ENCODE results near the gene PAK5.

PAK5 gene

DNA sequence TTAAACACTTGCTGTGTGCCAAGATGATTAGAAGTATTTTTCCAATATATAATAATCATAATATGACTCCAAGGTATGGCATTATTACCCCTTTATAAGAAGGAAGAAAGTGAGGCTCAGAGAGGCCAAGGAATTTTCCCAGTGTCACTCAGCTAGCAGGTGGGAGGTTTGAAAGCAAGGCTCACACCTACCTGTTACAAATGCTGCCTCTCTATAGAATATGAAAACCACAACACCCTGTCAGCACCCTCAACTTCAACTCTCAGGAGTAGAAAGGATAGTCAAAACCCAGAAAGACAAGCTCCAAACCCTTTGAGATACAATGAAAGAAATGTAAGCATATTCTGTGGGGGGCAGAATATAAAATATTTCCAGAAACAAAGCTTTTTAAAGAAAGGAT lies 247.8 kb downstream of the PAK5 start:
- no peaks in the 10 kb centered on the region for H3K4me1 ChIP-seq
- H3K9me3 ChIP-seq, result no peaks in the 10 kb centered on the region
- DNase-seq (ENCODE audit: low spot score in 2 of 2), result no peak
- in situ Hi-C loops (cut with MboI; ENCODE audit: low sequenced_read_pairs), result no loop called here
- H3K27me3 ChIP-seq (ENCODE audit: low read depth), result peaks cover 14% of the 10 kb centered on the region
- H3K4me3 ChIP-seq, result no peak overlapping the region
- no peaks in the 10 kb centered on the region for H3K36me3 ChIP-seq (replicated peaks)

DNA sequence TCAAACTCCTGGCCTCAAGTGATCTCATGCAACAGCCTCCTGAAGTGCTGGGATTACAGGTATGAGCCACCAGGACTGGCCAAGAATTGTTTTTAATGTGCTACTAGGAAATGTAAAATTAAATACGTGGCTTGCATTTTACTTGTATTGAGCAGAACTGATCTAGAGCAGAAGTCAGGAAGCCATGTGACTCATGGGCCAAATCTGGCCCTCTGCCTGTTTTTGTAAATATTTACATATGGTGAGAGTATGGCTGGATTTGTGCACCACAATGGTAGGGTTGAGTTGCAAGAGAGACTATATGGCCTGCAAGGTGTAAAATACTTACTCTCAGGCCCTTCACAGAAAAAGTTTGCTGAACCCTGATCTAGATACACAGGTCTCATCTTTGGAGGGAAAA lies 248.7 kb downstream of the PAK5 start:
- Histone ChIP-seq H3K9me3 (no peaks in the 10 kb centered on the region), H3K4me1 (no peaks in the 10 kb centered on the region), H3K36me3 (replicated peaks) (no peaks in the 10 kb centered on the region), H3K27me3 (ENCODE audit: low read depth) (peaks cover 14% of the 10 kb centered on the region), H3K4me3 (no peak overlapping the region)
- no peak for DNase-seq (ENCODE audit: low spot score in 2 of 2)
- in situ Hi-C loops (cut with MboI; ENCODE audit: low sequenced_read_pairs), result no loop called here

DNA sequence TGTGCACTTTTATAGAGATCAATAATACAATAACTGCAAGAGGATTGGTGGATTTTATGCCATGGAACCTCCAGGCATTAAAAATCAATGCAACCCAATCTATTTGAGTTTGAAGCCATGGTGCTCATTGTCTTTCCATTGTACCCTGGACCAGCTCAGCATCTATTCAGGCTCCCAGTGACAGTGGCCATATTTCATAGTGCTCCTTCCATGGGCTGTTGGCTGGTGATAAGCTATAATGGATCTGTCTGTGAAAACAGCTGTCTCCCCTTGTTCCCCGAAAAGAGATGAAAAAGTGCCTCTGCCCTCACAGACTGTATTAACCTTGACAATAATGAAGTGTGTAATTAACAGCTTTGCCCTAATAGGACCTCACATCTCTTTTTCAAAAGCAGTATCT lies 250.2 kb downstream of the PAK5 start:
- Histone ChIP-seq H3K36me3 (replicated peaks) (no peaks in the 10 kb centered on the region), H3K9me3 (no peaks in the 10 kb centered on the region), H3K4me1 (no peaks in the 10 kb centered on the region), H3K4me3 (no peak overlapping the region), H3K27me3 (ENCODE audit: low read depth) (peaks cover 14% of the 10 kb centered on the region)
- DNase-seq (ENCODE audit: low spot score in 2 of 2), result no peak
- in situ Hi-C loops (cut with MboI; ENCODE audit: low sequenced_read_pairs), result no loop called here

DNA sequence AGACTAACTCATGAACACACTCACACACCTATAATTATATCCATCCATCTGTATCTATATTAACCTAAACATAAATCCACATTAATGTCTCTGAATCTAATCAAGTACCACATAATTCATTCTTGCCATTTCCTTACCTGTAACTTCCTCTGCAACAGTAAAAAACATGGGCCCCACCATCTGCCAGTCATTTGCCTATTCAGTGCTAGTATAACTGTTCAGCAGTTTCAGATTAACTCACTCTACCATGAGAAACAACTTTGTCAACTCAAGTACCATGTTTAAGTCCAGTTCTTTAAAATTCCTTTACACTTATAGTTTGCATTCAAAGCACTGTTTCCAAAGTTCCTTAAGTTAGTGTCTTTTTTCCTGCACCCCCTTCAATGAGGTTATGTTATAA lies 255.7 kb downstream of the PAK5 start:
- Histone ChIP-seq H3K27me3 (ENCODE audit: low read depth) (peaks cover 16% of the 10 kb centered on the region), H3K4me3 (no peak overlapping the region), H3K36me3 (replicated peaks) (no peaks in the 10 kb centered on the region), H3K4me1 (no peaks in the 10 kb centered on the region), H3K9me3 (no peaks in the 10 kb centered on the region)
- in situ Hi-C loops (cut with MboI; ENCODE audit: low sequenced_read_pairs), result no loop called here
- no peak for DNase-seq (ENCODE audit: low spot score in 2 of 2)

DNA sequence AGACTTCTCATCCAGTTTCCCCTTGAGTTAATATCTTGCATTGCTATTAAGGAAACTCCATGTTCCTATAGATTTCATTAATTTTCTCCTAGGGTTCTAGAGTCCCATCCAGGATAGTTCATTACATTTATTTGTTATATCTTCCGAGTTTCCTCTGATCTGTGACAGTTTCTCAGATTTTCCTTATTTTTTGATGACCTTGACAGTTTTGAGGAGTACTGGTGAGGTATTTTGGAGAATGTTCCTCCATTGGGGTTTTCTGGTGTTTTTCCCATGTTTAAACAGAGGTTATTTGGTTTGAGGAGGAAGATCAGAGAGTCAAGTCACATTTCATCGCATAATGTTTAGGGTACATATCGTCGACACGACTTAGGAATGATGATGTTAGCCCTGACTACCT lies 256.7 kb downstream of the PAK5 start:
- peaks cover 14% of the 10 kb centered on the region for H3K27me3 ChIP-seq (ENCODE audit: low read depth)
- no peak overlapping the region for H3K4me3 ChIP-seq
- in situ Hi-C loops (cut with MboI; ENCODE audit: low sequenced_read_pairs), result no loop called here
- no peak for DNase-seq (ENCODE audit: low spot score in 2 of 2)
- no peaks in the 10 kb centered on the region for H3K4me1 ChIP-seq
- no peaks in the 10 kb centered on the region for H3K9me3 ChIP-seq
- no peaks in the 10 kb centered on the region for H3K36me3 ChIP-seq (replicated peaks)

DNA sequence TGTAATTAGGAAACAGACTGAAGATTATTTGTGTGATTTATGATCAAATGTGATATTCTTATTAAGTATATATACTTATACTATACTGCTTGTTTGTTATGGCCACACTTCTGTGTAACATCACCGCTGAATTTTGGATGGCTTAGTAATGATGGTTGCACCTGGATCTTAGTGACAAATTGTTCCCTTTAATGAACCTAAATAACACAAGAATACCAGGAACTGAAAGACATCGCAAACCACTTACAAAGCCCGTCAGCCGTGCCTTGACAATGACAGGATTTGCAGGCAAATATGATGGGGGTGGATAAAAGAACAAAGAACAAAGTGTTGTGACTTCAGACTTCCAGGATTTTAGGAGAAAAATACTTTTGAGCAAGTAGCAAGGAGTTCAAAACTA lies 257.4 kb downstream of the PAK5 start:
- in situ Hi-C loops (cut with MboI; ENCODE audit: low sequenced_read_pairs), result no loop called here
- DNase-seq (ENCODE audit: low spot score in 2 of 2), result no peak

DNA sequence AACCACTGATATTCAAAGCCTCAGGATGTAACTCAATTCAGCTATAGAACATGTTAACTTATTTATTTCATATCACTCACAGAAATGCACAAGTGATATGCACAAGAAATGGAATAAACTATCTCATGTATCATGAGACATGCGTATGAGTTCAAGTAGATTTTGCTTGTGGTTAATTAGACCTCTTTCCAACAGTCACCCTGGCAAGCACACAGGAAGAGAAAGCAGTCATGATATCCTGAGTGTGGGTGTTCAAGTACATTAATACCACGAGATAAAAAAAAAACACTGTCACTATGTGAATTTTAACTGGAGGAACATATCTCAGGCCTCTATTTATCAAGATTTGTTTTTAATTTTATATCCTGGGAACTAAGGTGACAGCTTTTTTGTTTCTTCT lies 260.3 kb downstream of the PAK5 start:
- peaks cover 9% of the 10 kb centered on the region for H3K27me3 ChIP-seq (ENCODE audit: low read depth)
- DNase-seq (ENCODE audit: low spot score in 2 of 2), result no peak

More for the DNA sequence above, 257.4 kb downstream of the PAK5 start:
- H3K27me3 ChIP-seq (ENCODE audit: low read depth), result peaks cover 10% of the 10 kb centered on the region
- H3K36me3 ChIP-seq (replicated peaks), result no peaks in the 10 kb centered on the region
- H3K4me1 ChIP-seq, result no peaks in the 10 kb centered on the region
- no peak overlapping the region for H3K4me3 ChIP-seq
- H3K9me3 ChIP-seq, result no peaks in the 10 kb centered on the region

DNA sequence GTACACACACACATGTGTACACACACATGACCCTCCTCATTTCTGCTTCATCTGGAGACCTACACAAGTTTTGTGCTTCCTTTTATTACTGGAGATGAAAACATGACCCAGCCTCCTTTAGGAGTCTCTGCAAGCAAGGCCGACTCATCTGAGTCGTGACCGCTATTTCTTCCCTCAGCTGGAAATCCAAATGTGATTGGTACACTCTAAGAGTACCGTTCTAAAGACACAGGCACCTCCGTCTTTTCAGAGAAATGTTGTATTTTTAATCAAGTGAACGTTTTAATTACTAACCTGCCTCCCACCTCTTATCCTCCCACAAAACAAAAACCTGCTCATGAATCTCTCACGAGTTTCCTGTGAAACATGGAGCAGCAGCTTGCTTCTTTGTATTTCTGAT lies 261.5 kb downstream of the PAK5 start:
- DNase-seq (ENCODE audit: low spot score in 2 of 2), result no peak
- in situ Hi-C loops (cut with MboI; ENCODE audit: low sequenced_read_pairs), result no loop called here
- peaks cover 9% of the 10 kb centered on the region for H3K27me3 ChIP-seq (ENCODE audit: low read depth)
- H3K36me3 ChIP-seq (replicated peaks), result no peaks in the 10 kb centered on the region
- H3K9me3 ChIP-seq, result no peaks in the 10 kb centered on the region
- no peak overlapping the region for H3K4me3 ChIP-seq
- H3K4me1 ChIP-seq, result peaks cover 19% of the 10 kb centered on the region

More for the DNA sequence above, 260.3 kb downstream of the PAK5 start:
- H3K4me1 ChIP-seq, result peaks cover 7% of the 10 kb centered on the region
- in situ Hi-C loops (cut with MboI; ENCODE audit: low sequenced_read_pairs), result no loop called here
- H3K4me3 ChIP-seq, result no peak overlapping the region
- H3K9me3 ChIP-seq, result no peaks in the 10 kb centered on the region
- H3K36me3 ChIP-seq (replicated peaks), result no peaks in the 10 kb centered on the region

DNA sequence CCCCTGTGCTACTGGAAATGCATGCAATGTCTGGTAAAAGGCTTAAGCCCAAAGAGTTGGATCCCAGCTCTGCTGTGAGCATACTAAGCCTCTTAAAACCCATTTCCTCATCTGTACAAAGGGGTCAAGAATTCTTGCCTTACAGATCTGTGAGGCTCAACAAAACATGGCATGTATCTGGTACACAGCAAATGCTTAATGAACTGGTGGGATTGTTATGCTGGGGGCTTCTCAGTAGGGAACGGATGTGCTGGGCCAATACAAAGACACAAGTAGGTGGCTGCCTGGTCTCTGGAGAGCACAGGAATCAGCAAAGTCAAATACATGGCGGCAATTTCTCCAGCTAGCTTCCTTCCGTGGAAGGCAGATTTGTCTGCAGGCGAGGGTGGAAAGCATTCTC lies 262.2 kb downstream of the PAK5 start:
- Histone ChIP-seq H3K4me1 (peaks cover 23% of the 10 kb centered on the region), H3K4me3 (no peak overlapping the region), H3K27me3 (ENCODE audit: low read depth) (peaks cover 4% of the 10 kb centered on the region), H3K36me3 (replicated peaks) (no peaks in the 10 kb centered on the region), H3K9me3 (no peaks in the 10 kb centered on the region)
- DNase-seq (ENCODE audit: low spot score in 2 of 2), result no peak
- in situ Hi-C loops (cut with MboI; ENCODE audit: low sequenced_read_pairs), result no loop called here

DNA sequence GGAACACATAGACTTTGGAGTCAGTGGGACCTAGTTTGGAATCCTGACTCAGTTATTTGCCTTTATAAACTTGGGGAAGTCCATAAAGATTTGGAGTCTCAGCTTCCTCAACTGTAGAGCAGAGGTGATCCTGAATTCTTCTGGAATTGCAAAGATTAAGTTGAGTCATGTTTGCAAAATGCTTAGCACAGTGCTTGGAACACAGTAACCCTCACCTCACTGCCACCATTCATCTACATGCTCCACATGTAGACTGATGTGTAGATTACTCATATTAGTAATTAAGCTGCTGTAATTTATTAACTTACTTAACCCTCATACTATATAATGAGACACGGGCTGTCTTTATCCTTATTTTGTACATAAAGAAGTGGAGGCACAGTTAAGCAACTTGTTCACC lies 263.0 kb downstream of the PAK5 start:
- in situ Hi-C loops (cut with MboI; ENCODE audit: low sequenced_read_pairs), result no loop called here
- H3K4me1 ChIP-seq, result peaks cover 23% of the 10 kb centered on the region
- DNase-seq (ENCODE audit: low spot score in 2 of 2), result no peak
- H3K27me3 ChIP-seq (ENCODE audit: low read depth), result no peaks in the 10 kb centered on the region; the same call in 1 of the 2 replicates
- no peaks in the 10 kb centered on the region for H3K36me3 ChIP-seq (replicated peaks)
- H3K4me3 ChIP-seq, result no peak overlapping the region
- no peaks in the 10 kb centered on the region for H3K9me3 ChIP-seq

DNA sequence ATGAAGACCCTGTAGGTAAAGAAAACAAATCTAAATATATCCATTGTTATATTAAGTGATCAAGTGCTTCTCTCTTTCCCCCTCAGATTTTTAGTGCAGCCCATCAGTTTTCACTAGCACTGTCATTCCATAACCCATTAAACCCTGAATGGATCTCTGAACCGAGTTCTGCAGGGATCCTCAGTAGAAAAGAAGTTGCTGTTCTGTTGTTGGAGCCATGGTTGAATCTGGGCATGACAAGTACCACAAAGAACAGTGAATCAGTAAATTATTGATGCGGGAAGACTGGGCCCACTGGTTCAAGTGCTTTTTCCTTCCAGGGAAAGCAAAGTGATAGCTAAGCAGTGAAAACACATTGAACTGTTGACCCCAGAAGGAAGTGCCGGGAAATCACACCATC lies 264.1 kb downstream of the PAK5 start:
- no peak for DNase-seq (ENCODE audit: low spot score in 2 of 2)
- in situ Hi-C loops (cut with MboI; ENCODE audit: low sequenced_read_pairs), result no loop called here
- Histone ChIP-seq H3K9me3 (no peaks in the 10 kb centered on the region), H3K27me3 (ENCODE audit: low read depth) (no peaks in the 10 kb centered on the region; the same call in 1 of the 2 replicates), H3K4me3 (no peak overlapping the region), H3K4me1 (peaks cover 23% of the 10 kb centered on the region), H3K36me3 (replicated peaks) (no peaks in the 10 kb centered on the region)

DNA sequence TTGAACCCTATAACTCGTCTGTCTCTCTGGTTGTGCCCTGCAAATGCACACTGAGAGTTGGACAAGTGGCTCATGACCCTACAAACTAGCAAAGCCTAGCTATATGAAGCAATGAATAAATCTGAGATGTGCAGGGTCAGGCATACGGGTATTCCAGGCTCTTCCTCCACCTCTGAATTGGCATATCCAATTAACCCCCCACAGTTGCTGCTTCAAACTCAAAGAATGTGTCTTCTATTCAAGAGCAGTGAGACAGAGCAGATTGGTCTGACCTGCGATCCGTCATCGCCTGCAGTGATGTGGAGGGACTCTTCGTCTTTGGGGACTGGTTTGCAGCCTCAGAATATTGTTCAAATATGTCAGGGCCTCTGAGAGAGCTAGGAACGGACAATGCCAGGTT lies 264.7 kb downstream of the PAK5 start:
- no peaks in the 10 kb centered on the region for H3K36me3 ChIP-seq (replicated peaks)
- no peaks in the 10 kb centered on the region for H3K9me3 ChIP-seq
- H3K27me3 ChIP-seq (ENCODE audit: low read depth), result no peaks in the 10 kb centered on the region
- peaks cover 23% of the 10 kb centered on the region for H3K4me1 ChIP-seq
- peak in 1 of 2 experiments; percentile 11 for DNase-seq (ENCODE audit: low spot score in 2 of 2)
- in situ Hi-C loops (cut with MboI; ENCODE audit: low sequenced_read_pairs), result no loop called here
- H3K4me3 ChIP-seq, result no peak overlapping the region

DNA sequence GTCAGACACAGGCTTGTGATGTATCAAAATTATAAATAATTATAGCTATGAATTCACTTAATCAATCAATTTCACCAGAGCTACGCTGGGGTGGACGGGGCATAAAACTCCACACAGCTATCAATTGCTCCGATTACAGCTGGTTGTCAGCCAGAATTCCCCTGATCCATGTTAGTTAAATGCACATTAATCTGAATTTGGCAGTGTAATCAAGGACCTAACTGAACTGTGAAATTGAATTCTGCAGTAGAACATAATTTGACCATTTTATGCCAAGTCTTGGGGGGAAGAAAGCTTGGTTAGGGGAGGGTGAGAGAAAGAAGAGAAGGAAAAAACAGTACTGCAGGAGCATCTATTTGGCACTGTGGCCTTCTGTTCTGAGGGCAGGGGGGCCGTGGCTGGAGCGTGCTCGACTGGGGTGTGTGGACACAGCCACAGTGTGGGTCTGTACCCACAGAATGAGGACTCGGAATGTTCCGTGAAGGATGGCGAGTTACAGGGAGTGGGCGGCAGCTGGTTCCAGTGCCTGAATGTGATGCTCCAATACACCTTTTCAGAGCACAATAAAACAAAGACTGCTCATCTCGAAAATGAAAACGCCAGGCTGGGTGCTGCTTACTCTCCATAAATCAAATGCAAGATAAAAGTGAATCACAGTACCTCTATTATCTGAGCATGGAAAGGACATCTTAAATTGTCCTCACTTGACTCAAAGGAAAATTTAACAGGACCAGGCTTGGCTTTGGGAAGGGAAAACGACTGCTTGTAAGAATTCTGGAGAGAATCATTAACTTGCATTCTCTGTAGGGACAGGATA lies 265.3 kb downstream of the PAK5 start:
- in situ Hi-C loops (cut with MboI; ENCODE audit: low sequenced_read_pairs), result no loop called here
- peaks cover 23% of the 10 kb centered on the region for H3K4me1 ChIP-seq
- no peaks in the 10 kb centered on the region for H3K36me3 ChIP-seq (replicated peaks)
- no peak overlapping the region for H3K4me3 ChIP-seq
- H3K27me3 ChIP-seq (ENCODE audit: low read depth), result no peaks in the 10 kb centered on the region
- DNase-seq (ENCODE audit: low spot score in 2 of 2), result no peak
- H3K9me3 ChIP-seq, result no peaks in the 10 kb centered on the region

DNA sequence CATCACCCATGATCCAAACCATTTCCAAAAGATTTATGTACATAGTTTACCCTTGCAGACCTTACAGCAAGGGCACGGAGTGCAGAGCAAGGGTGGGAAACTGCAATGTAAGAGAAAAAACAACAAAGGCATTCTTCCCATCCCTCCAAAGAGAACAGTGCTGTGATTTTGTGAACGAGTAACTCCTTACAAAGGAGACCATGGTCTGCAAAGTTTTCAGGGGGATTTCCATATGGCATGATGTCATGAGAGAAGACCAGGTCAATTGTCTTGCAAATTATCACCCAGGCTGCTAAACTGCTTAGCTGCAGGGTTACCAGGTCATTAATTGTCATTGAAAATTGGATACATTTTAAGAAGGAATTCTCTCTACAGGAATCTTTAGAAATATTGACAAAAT lies 266.2 kb downstream of the PAK5 start:
- in situ Hi-C loops (cut with MboI; ENCODE audit: low sequenced_read_pairs), result no loop called here
- peak; percentile 49 to 78 for DNase-seq (ENCODE audit: low spot score in 2 of 2)
- no peak overlapping the region for H3K4me3 ChIP-seq
- no peaks in the 10 kb centered on the region for H3K36me3 ChIP-seq (replicated peaks)
- no peaks in the 10 kb centered on the region for H3K9me3 ChIP-seq
- H3K27me3 ChIP-seq (ENCODE audit: low read depth), result no peaks in the 10 kb centered on the region
- peaks cover 23% of the 10 kb centered on the region for H3K4me1 ChIP-seq

DNA sequence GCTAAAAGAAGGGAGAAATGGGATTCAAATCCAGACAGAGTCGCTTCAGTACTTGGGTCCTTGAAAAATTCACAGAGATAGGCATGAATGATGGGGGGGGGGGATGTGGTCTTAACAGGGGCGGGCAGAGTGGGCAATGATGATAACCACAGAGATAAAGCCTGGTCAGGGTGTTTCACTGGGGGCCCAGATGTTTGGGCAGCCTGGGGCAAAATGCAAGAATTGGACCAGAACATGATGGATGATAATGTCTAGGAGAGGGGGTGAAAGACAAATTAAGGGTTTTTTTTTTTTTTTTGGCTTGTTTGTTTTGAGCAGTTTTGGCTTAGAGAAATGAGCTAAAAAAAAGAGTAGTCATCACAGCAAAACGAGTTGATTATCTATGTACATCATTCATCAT lies 267.1 kb downstream of the PAK5 start:
- in situ Hi-C loops (cut with MboI; ENCODE audit: low sequenced_read_pairs), result no loop called here
- no peaks in the 10 kb centered on the region for H3K27me3 ChIP-seq (ENCODE audit: low read depth)
- peaks cover 23% of the 10 kb centered on the region for H3K4me1 ChIP-seq
- no peak for DNase-seq (ENCODE audit: low spot score in 2 of 2)
- no peaks in the 10 kb centered on the region for H3K36me3 ChIP-seq (replicated peaks)
- no peaks in the 10 kb centered on the region for H3K9me3 ChIP-seq
- H3K4me3 ChIP-seq, result no peak overlapping the region
